HG03039 (cell line): Measurements from ENCODE around the gene VPS13A.
"Not testable (repeated sequence)": the region's sequence is repeated elsewhere in the genome, so short reads cannot be mapped to it uniquely, and the experiment has no call there.

ENCODE experiments used
- ATAC-seq: cut with Tn5 transposase; IDR thresholded peaks from one replicate; pipeline ENCODE4 v1.9.1; 2021; ENCODE audit warnings: mild to moderate bottlenecking, moderate library complexity; ENCODE audit not compliant: unreplicated experiment

VPS13A gene

DNA sequence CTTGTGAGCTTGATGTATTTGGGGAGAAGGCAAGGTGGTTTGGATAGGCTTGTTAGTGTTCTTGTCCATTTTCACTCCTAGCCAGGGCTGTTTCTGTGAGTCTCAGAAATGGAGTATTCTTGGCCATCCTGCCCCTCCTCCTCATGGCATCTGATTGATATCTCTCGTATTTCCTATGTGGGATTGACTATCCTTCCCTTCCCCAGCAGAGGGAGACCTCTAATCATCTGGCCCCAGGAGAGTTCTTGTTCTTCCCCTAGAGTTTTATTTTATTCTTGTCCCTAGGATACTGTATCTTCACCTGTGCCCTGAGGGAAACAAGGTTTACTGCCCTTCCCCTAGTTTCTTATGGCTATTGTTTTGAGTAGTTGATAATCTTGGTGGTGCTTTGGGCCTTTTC is 114.4 kb downstream of the VPS13A start:
- no peak for ATAC-seq

DNA sequence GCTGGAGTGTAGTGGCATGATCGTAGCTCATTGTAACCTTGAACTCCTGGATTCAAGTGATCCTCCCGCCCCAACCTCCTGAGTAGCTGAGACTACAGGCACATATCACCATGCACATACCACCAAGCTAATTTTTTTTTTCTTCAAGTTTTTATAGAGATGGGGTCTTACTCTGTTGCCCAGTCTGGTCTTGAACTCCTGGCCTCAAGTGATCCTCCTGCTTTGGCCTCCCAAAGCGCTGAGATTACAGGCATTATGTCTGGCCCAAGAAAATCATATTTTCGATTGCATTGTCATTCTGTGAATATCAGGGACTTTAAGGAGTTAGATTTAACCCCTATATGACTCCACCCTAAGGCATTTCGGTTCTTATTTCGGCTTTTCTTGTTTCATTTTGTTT is 116.6 kb downstream of the VPS13A start:
- no peak for ATAC-seq

DNA sequence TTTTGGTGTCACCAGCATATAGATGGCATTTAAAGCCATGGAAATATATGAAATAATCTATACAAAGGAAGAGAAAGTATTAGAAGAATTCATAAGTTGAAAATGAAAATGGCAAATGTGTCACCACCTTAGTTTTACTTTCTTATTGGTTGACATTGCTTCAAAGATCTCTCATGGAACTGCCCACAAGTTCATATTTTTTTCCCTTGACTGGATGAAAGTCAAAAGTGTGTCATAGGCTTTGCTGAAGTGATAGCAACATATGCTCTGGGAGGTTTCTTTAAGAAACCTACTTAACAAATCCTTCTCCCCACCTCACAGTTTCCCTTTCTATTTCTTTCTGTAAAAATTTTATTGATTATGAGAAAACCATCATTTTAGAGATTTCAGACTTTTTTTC is 127.2 kb downstream of the VPS13A start:
- no peak for ATAC-seq

GRCh38 chr9:77305622-77306400 is 128.5 kb downstream of the VPS13A start:
- ATAC-seq: no peak

GRCh38 chr9:77307166-77307565 is 129.8 kb downstream of the VPS13A start:
- ATAC-seq: no peak

DNA sequence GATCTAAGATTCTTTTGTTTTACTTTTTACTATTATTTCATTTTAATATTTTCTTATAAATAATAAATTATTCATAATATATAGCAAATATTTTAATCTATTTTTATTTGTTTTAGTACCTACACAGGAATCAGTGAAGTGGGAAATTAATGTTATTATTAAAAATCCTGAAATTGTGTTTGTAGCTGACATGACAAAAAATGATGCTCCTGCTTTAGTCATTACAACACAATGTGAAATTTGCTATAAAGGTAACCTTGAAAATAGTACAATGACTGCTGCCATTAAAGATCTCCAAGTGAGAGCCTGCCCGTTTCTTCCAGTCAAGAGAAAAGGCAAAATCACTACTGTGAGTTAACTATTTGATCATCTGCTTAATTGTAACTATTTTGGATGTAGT is 138.7 kb downstream of the VPS13A start:
- no peak for ATAC-seq

- no peak for ATAC-seq
These were observed 147.7 kb downstream of the VPS13A start for GRCh38 chr9:77325058-77325457.

GRCh38 chr9:77328102-77328501 is 150.8 kb downstream of the VPS13A start:
- ATAC-seq: no peak

GRCh38 chr9:77370064-77370463 is 192.7 kb downstream of the VPS13A start:
- ATAC-seq: no peak

- ATAC-seq: no peak
These were observed 196.9 kb downstream of the VPS13A start for GRCh38 chr9:77374266-77374665.

DNA sequence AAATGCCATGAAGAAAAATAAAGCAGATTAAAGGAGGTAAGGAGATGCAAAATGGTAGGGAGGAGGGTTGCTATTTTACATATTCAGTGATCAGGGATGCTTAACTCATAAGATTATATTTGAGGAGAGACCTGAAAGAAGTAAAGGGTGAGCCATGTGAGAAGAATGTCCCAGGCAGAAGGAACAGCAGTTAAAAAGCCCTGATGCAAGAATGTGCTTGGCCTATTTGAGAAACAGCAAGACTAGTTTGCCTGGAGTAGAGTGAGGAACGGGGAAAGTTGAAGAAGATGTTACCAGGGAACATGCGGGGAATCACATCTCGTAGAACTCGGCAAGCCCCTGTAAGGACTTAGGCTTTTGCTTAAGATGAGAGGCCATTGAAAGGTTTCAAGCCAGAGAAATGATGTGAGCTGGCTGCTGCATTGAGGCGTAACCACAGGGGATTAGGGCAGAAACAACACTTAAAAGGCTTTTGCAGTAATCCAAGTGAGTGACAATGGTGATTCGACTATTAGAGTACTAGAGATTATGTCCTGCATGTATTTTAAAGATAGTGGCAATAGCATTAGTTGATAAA is 198.7 kb downstream of the VPS13A start:
- ATAC-seq: no peak

DNA sequence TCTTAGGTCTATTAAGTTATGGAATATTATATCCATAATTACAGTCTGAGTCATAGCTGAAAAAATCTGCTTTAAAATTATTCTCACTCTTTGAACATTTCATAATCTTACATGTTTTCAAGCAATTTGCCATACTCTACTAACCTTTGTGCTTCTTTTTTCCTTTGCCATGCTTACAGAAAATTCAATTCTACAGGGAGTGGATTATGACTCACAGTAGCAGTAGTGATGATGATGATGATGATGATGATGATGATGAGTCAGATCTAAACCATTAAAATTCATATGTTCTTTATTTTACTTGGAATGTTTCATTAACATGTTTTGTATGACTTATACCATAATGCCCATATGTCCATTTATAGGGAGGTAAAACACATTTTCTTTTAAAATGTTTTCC is 207.1 kb downstream of the VPS13A start:
- ATAC-seq: no peak

DNA sequence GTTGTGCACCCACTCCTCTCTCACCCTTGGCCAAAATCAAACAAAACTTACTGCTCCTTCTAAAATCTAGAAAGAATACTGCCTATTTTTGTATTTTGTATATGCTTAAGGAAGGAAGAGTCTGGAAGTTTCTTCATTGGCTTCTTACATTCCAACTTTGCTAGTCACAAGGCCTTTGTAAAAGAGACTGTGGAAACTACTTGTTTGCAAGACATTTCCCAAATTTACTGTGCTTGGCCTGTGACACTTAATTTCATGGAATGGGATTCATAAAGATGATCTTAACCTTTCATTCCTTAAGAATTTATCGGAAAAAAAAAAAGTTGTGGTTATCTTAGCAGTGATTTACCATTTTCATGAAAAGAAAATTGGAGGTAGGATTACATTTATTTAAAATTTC is 208.9 kb downstream of the VPS13A start:
- no peak for ATAC-seq

GRCh38 chr9:77391834-77392233 is 214.5 kb downstream of the VPS13A start:
- no peak for ATAC-seq

DNA sequence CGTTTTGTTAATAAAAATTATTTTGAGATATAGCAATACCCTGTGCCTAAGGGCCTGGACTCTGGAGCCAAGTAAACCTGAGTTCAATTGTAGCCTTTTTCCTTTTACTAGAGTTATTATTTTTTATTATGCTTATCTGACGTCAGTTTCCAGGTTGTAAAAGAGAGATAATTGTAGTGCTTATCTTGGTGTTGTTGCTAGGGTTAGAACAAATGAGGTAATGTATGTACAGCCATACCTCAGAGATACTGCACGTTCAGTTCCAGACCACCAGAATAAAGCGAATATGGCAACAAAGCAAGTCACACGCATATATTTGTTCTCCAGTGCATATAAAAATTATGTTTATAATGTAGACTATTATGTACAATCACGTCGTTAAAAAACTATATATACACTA is 215.0 kb downstream of the VPS13A start:
- ATAC-seq: no peak

DNA sequence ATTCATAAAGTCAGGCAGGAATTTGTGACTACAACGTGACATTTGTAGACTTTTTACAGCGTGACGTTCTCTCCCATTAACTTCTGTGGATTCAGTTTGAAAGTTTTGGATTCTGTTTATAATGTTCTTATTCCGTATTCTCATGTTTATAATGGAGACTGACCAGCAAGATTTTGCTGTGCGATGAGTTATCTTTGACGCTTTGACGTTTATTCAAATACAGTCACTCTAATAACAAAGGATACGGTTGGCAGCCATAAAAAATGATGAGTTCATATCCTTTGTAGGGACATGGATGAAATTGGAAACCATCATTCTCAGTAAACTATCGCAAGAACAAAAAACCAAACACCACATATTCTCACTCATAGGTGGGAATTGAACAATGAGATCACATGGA is 221.2 kb downstream of the VPS13A start:
- ATAC-seq: not testable (repeated sequence)

DNA sequence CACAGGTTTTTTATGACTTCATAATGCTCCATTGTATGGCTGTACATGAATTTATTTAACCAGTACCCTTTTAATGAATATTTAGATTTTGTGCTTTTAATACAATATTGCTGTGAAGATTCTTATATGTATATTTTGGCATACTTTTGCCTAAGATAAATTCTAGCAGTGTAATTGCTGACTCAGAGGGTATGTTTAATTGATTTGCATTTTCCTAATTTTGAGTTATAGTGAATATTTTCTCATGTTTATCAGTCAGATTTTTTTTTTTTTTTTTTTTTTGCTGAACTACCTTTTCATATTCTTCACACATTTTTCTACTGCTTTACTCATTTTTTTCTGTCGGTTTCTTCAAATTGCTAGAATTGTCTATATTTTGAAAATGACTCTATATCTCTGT is 222.6 kb downstream of the VPS13A start:
- ATAC-seq: no peak

DNA sequence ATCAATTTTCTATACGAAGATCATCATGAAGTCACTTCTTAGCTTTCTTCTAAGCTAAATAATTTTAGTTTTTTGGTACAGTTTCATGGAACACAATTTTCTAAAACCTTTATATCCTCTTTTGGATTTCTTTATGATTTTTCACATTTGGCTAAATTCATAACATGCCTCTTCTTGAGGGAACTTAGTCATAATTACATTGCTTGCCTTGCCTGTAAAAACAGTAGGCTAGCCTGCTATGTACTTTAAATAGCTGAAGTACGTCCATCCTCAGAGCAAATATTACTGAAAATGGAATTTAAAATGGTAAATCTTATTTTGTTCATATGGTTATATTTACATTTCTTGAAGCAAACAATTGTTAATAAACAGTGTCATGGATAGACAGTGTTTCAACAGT is 225.0 kb downstream of the VPS13A start:
- ATAC-seq: no peak

DNA sequence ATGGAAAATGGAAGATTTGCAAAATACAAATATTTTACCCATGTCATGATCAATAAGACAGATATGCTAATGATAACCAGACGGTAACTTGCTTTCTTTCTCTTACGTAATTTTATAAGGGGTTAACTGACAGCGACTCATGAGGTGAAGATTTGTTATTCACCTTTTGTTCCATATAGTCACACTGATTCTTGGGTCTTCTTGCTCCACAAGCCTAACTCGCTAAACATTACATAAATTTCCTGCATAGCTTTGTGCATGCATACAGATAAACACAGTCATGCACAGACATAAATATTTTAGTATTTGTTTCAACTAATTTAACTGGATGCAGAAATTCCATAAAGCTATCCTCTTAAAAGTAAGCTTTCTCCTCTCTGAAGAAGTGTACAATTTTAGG is 225.9 kb downstream of the VPS13A start:
- no peak for ATAC-seq

DNA sequence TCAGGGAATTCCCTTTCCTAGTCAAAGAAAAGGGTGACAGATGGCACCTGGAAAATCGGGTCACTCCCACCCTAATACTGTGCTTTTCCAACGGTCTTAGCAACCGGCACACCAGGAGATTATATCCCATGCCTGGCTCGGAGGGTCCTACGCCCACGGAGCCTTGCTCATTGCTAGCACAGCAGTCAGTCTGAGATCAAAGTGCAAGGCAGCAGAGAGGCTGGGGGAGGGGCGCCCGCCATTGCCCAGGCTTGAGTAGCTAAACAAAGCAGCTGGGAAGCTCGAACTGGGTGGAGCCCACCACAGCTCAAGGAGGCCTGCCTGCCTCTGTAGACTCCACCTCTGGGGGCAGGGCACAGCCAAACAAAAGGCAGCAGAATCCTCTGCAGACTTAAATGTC is 231.2 kb downstream of the VPS13A start:
- not testable (repeated sequence) for ATAC-seq

DNA sequence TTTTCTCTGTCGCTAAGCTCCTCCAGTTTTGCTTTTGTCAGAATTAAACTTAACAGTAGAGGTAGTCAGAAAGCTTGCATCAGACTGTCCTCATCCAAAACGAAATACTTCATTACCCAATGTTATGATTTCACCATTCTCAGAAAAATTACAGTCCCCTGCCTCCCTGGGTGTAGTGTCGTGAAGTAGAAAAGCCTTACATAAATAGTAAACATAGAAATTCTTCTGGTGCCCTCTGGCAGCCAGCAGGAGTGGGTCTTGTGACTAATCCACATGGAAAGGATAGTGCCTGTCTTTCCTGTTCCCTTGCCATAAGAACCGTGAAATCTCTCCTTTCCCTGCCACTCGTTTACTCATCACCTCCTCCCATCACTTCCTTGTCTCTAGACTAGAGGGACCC is 240.2 kb downstream of the VPS13A start:
- no peak for ATAC-seq

- no peak for ATAC-seq
These were observed 240.9 kb downstream of the VPS13A start for GRCh38 chr9:77418226-77418625.

GRCh38 chr9:77420641-77421040 is 243.3 kb downstream of the VPS13A start:
- no peak for ATAC-seq
